ENCODE data around the gene ANXA6. TPM values are rescaled to one million over a fixed set of nuclear protein-coding genes. Genes with fewer than 3 reads are reported as not detected.

The ANXA6 gene
- total and polyA plus RNA-seq, 9 of the 15 experiments (the other 6 are each of a cell fraction or from before 2014, with no cell fraction given), result 0.70 to 13.2 (median 8.3) TPM

GRCh38 chr5:151064916-151065499, 92.6 kb downstream of the ANXA6 start:
- TF ChIP-seq RBM25 (IDR thresholded peaks at IDR 0.05; ENCODE audit: low read depth, low read length, severe bottlenecking) (peak; percentile 72), RHOXF2B (CRISPR knock-in tag; conservative IDR thresholded peaks at IDR 0.05) (no peak)
- H3K79me2 ChIP-seq (ENCODE audit: control insufficient read depth, insufficient read depth, low read length), result peaks cover 31% of the 10 kb centered on the region; the same call in 2 of the 3 replicates
- H3K4me3 ChIP-seq, result no peak overlapping the region
- no TSS peak for BruUV-seq (replicated peaks)
- peaks cover 11 to 20% of the 10 kb centered on the region in 2 experiments for H3K4me1 ChIP-seq (replicated peaks in 1 of 2; ENCODE audit: control insufficient read depth in 2 of 2, insufficient read depth in 2 of 2, low read length in 2 of 2)
- no peak for FAIRE-seq
- in situ Hi-C loops (cut with MboI), result no loop called here
- no peak for DNase-seq (ENCODE audit: extremely low read depth in 1 of 4, low spot score in 3 of 4)
- ChIA-PET POLR2A (no interaction called here), CTCF (ENCODE audit: low intra/inter-chr PET ratio) (no interaction called here)
- peaks cover 52% of the 10 kb centered on the region for H3K36me3 ChIP-seq (ENCODE audit: control insufficient read depth, insufficient read depth, low read length)
- no peaks in the 10 kb centered on the region; a peak in 1 of 5 replicates for H3K27me3 ChIP-seq (ENCODE audit: control insufficient read depth in 2 of 2, insufficient read depth in 2 of 2, low read length in 2 of 2)
- no peaks in the 10 kb centered on the region for H3K9me3 ChIP-seq (replicated peaks; ENCODE audit: control insufficient read depth, insufficient read depth, low read depth, low read length)
- intact Hi-C loops (cut with micrococcal nuclease), result no loop called here
- H3K4me2 ChIP-seq (ENCODE audit: insufficient read depth, low read length), result no peak overlapping the region
- peak overlapping the region in 1 of 2 experiments; percentile 12; a peak in 1 of 4 replicates for H3K9ac ChIP-seq (ENCODE audit: insufficient read depth in 1 of 2, low read depth in 2 of 2, low read length in 2 of 2)
- H4K20me1 ChIP-seq (replicated peaks; ENCODE audit: control insufficient read depth, insufficient read depth, low read length), result peaks cover 51% of the 10 kb centered on the region
- WGBS (ENCODE audit: insufficient coverage, low coverage, missing lambda C conversion rate), result 91% methylated on average over 8 of the region's 12 CpGs
- no peak overlapping the region for H3K27ac ChIP-seq (ENCODE audit: extremely low read depth, low read depth, low read length)
- no peak for ATAC-seq
- H2AFZ ChIP-seq (ENCODE audit: low read depth, low read length), result no peak overlapping the region
- H3K9me1 ChIP-seq (ENCODE audit: control insufficient read depth, insufficient read depth, low read length), result peaks cover 21% of the 10 kb centered on the region

GRCh38 chr5:151063142-151063989, 94.2 kb downstream of the ANXA6 start:
- Histone ChIP-seq H3K9me3 (replicated peaks; ENCODE audit: control insufficient read depth, insufficient read depth, low read depth, low read length) (no peaks in the 10 kb centered on the region), H3K27me3 (ENCODE audit: control insufficient read depth in 2 of 2, insufficient read depth in 2 of 2, low read length in 2 of 2) (no peaks in the 10 kb centered on the region; a peak in 1 of 5 replicates), H3K9ac (ENCODE audit: insufficient read depth in 1 of 2, low read depth in 2 of 2, low read length in 2 of 2) (peak overlapping the region in 1 of 2 experiments; percentile 62; a peak in 2 of 4 replicates), H3K9me1 (ENCODE audit: control insufficient read depth, insufficient read depth, low read length) (peaks cover 17% of the 10 kb centered on the region), H4K20me1 (replicated peaks; ENCODE audit: control insufficient read depth, insufficient read depth, low read length) (peaks cover 38% of the 10 kb centered on the region), H2AFZ (ENCODE audit: low read depth, low read length) (no peak overlapping the region), H3K4me2 (ENCODE audit: insufficient read depth, low read length) (peak overlapping the region; percentile 14; the same call in 1 of the 2 replicates), H3K4me3 (no peak overlapping the region), H3K36me3 (ENCODE audit: control insufficient read depth, insufficient read depth, low read length) (peaks cover 62% of the 10 kb centered on the region), H3K79me2 (ENCODE audit: control insufficient read depth, insufficient read depth, low read length) (peaks cover 17% of the 10 kb centered on the region; the same call in 2 of the 3 replicates), H3K27ac (ENCODE audit: extremely low read depth, low read depth, low read length) (peak overlapping the region; percentile 23), H3K4me1 (replicated peaks in 1 of 2; ENCODE audit: control insufficient read depth in 2 of 2, insufficient read depth in 2 of 2, low read length in 2 of 2) (peaks cover 11 to 17% of the 10 kb centered on the region in 2 experiments)
- FAIRE-seq (peak; percentile 80), ATAC-seq (peak; percentile 77), DNase-seq (ENCODE audit: extremely low read depth in 1 of 4, low spot score in 3 of 4) (peak; percentile 47 to 69 (median 58))
- POLR2A ChIA-PET, result interaction anchor here (0.6 to 1.1 kb wide), 3 partner anchors 9 to 52 kb away, joined by 3 read pairs; no protein-coding TSS in a partner anchor
- in situ Hi-C loops (cut with MboI) (no loop called here), intact Hi-C loops (cut with micrococcal nuclease) (no loop called here)
- WGBS (ENCODE audit: insufficient coverage, low coverage, missing lambda C conversion rate), result 69% methylated on average over 17 of the region's 17 CpGs
- CTCF ChIA-PET (ENCODE audit: low intra/inter-chr PET ratio), result no interaction called here
- no TSS peak for BruUV-seq (replicated peaks)
- TF ChIP-seq LEF1 (IDR thresholded peaks at IDR 0.05), result 0 out of 2 replicates have a peak, but pooled peaks have one; percentile 14
- TF ChIP-seq MTF1 (CRISPR knock-in tag; IDR thresholded peaks at IDR 0.05; ENCODE audit: borderline replicate concordance), result no peak
- no peak for TF ChIP-seq TRIM28 (IDR thresholded peaks at IDR 0.05)
- no peak for TF ChIP-seq CREM (IDR thresholded peaks at IDR 0.05; ENCODE audit: low read depth)
- TF ChIP-seq E2F6 (IDR thresholded peaks at IDR 0.05; ENCODE audit: borderline replicate concordance in 1 of 2, extremely low read depth in 1 of 2, insufficient read depth in 1 of 2, insufficient read length in 1 of 2, low read depth in 1 of 2, low read length in 1 of 2, poor library complexity in 1 of 2, severe bottlenecking in 1 of 2), result no peak
- no peak for TF ChIP-seq E2F3 (CRISPR knock-in tag; IDR thresholded peaks at IDR 0.05)
- no peak for TF ChIP-seq ZNF431 (CRISPR knock-in tag; IDR thresholded peaks at IDR 0.05)
